ENCODE data around the gene BCL11A. TPM values are rescaled to one million over a fixed set of nuclear protein-coding genes. Genes with fewer than 3 reads are reported as not detected.

The BCL11A gene
- polyA plus RNA-seq, 1 donor (not counting 4 experiments of a cell fraction or from before 2014, with no cell fraction given) = 5.0 TPM

- Histone ChIP-seq H3K9ac (ENCODE audit: control insufficient read depth, extremely low read depth, insufficient read depth, low read length) (no peak overlapping the region), H3K9me1 (ENCODE audit: control insufficient read depth, extremely low read depth, insufficient read depth, low read length) (no peaks in the 10 kb centered on the region), H3K9me3 (ENCODE audit: control insufficient read depth, low read depth, low read length) (no peaks in the 10 kb centered on the region), H2AFZ (ENCODE audit: control insufficient read depth, low read length) (no peak overlapping the region), H3K27me3 (ENCODE audit: control insufficient read depth, extremely low read depth, insufficient read depth, low read length) (no peaks in the 10 kb centered on the region), H3K27ac (ENCODE audit: control insufficient read depth, insufficient read depth, low read length) (no peak overlapping the region), H3K79me2 (ENCODE audit: control insufficient read depth, insufficient read depth, low read length) (peaks cover 17% of the 10 kb centered on the region), H3K4me3 (ENCODE audit: control insufficient read depth in 2 of 3, extremely low read depth in 1 of 3, insufficient read depth in 2 of 3, low read depth in 1 of 3, low read length in 3 of 3) (no peak overlapping the region), H3K36me3 (ENCODE audit: control insufficient read depth in 2 of 2, extremely low read depth in 1 of 2, insufficient read depth in 2 of 2, low read length in 2 of 2) (peaks cover 0 to 3% of the 10 kb centered on the region in 2 experiments), H3K4me2 (ENCODE audit: control insufficient read depth, extremely low read depth, insufficient read depth, low read depth, low read length) (no peak overlapping the region), H3K4me1 (ENCODE audit: control insufficient read depth, extremely low read depth, insufficient read depth, low read length) (peaks cover 51% of the 10 kb centered on the region), H4K20me1 (ENCODE audit: control insufficient read depth, extremely low read depth, insufficient read depth, low read length) (no peaks in the 10 kb centered on the region)
- dilution Hi-C loops (cut with MboI; ENCODE audit: extremely low pct_ligation_motif_present, low sequenced_read_pairs) = no loop called here
- TF ChIP-seq EZH2 (IDR thresholded peaks at IDR 0.05; ENCODE audit: low read length) (no peak), CTCF (optimal IDR thresholded peaks at IDR 0.05 in 1 of 3, IDR thresholded peaks at IDR 0.05 in 1 of 3, conservative IDR thresholded peaks at IDR 0.05 in 1 of 3; ENCODE audit: extremely low read depth in 1 of 3, insufficient read depth in 2 of 3, low read length in 3 of 3) (no peak)
- DNase-seq (ENCODE audit: low read depth, low spot score) = no peak
- FAIRE-seq = peak; percentile 23
Measured at GRCh38 chr2:60527762-60528161, 25.7 kb downstream of the BCL11A start.

- Histone ChIP-seq H3K9me3 (ENCODE audit: control insufficient read depth, low read depth, low read length) (no peaks in the 10 kb centered on the region), H2AFZ (ENCODE audit: control insufficient read depth, low read length) (no peak overlapping the region), H3K4me1 (ENCODE audit: control insufficient read depth, extremely low read depth, insufficient read depth, low read length) (peaks cover 39% of the 10 kb centered on the region), H4K20me1 (ENCODE audit: control insufficient read depth, extremely low read depth, insufficient read depth, low read length) (no peaks in the 10 kb centered on the region), H3K9me1 (ENCODE audit: control insufficient read depth, extremely low read depth, insufficient read depth, low read length) (no peaks in the 10 kb centered on the region), H3K36me3 (ENCODE audit: control insufficient read depth in 2 of 2, extremely low read depth in 1 of 2, insufficient read depth in 2 of 2, low read length in 2 of 2) (peaks cover 0 to 3% of the 10 kb centered on the region in 2 experiments), H3K27ac (ENCODE audit: control insufficient read depth, insufficient read depth, low read length) (no peak overlapping the region), H3K27me3 (ENCODE audit: control insufficient read depth, extremely low read depth, insufficient read depth, low read length) (no peaks in the 10 kb centered on the region), H3K4me3 (ENCODE audit: control insufficient read depth in 2 of 3, extremely low read depth in 1 of 3, insufficient read depth in 2 of 3, low read depth in 1 of 3, low read length in 3 of 3) (no peak overlapping the region), H3K4me2 (ENCODE audit: control insufficient read depth, extremely low read depth, insufficient read depth, low read depth, low read length) (no peak overlapping the region), H3K9ac (ENCODE audit: control insufficient read depth, extremely low read depth, insufficient read depth, low read length) (no peak overlapping the region), H3K79me2 (ENCODE audit: control insufficient read depth, insufficient read depth, low read length) (peaks cover 9% of the 10 kb centered on the region)
- DNase-seq (ENCODE audit: low read depth, low spot score) (no peak), FAIRE-seq (peak; percentile 46)
- TF ChIP-seq EZH2 (IDR thresholded peaks at IDR 0.05; ENCODE audit: low read length) (no peak), CTCF (optimal IDR thresholded peaks at IDR 0.05 in 1 of 3, IDR thresholded peaks at IDR 0.05 in 1 of 3, conservative IDR thresholded peaks at IDR 0.05 in 1 of 3; ENCODE audit: extremely low read depth in 1 of 3, insufficient read depth in 2 of 3, low read length in 3 of 3) (no peak)
- dilution Hi-C loops (cut with MboI; ENCODE audit: extremely low pct_ligation_motif_present, low sequenced_read_pairs) = no loop called here
Measured at GRCh38 chr2:60526623-60527022, 26.8 kb downstream of the BCL11A start.

Measured in keratinocyte (primary cell).